ENCODE measurements around the gene MOB3A. TPM values are rescaled to one million over a fixed set of nuclear protein-coding genes. Genes with fewer than 3 reads are reported as not detected.
A peak's percentile ranks its signal among the peaks of the same experiment; 100 is the strongest.

Gene MOB3A
- total RNA-seq, 1 donor from 2014 or later = 15.8 TPM

DNA sequence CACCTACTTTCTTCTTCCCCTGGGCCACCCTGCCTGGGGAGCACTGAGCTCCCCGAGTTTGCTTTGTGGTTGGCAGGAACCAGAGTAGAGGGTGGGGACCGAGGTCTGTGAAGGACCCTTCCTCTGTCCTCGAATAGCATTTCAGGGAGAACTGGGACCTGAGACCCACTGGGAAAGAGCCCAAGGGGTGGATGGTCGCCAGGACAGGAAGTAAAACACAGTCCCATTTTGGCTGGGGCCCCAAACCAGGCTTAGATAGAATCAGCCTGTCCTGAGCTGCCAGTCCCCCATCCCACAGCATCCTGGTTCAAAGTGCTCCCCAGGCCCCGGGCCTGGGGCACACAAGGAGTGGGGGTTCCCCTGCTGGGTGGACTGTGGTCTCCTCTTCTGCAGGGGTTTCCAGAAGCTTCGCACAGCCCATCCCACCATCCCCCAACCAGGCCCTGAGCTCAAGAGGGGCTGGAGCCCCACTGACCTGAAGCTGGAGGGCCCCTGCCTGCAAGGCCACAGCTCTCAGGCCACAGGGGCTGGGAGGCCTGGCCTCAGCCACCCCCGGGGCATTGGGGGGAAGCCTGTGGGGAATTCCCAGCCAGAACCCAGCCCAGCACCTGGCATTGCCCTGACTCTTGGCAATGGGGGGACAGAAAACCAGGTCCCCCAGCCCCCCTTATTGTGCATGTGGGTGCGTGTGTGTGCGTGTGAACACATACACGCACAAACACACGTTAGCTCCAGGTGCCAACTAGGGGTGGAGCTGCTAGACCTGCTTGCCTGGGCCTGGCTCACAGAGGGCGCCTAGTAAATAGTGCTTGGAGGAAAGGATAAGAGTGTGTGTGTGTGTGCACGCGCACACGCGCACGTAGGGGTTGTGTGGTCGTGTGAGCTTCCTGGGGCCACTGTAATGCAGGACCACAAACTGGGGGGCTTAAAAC, 44.1 kb downstream of the MOB3A start:
- no peaks in the 10 kb centered on the region for H3K27me3 ChIP-seq (ENCODE audit: control insufficient read depth, insufficient read depth, low read length)
- H3K4me3 ChIP-seq (ENCODE audit: low read depth, low read length) = no peak overlapping the region
- TF ChIP-seq, protein P1, sequence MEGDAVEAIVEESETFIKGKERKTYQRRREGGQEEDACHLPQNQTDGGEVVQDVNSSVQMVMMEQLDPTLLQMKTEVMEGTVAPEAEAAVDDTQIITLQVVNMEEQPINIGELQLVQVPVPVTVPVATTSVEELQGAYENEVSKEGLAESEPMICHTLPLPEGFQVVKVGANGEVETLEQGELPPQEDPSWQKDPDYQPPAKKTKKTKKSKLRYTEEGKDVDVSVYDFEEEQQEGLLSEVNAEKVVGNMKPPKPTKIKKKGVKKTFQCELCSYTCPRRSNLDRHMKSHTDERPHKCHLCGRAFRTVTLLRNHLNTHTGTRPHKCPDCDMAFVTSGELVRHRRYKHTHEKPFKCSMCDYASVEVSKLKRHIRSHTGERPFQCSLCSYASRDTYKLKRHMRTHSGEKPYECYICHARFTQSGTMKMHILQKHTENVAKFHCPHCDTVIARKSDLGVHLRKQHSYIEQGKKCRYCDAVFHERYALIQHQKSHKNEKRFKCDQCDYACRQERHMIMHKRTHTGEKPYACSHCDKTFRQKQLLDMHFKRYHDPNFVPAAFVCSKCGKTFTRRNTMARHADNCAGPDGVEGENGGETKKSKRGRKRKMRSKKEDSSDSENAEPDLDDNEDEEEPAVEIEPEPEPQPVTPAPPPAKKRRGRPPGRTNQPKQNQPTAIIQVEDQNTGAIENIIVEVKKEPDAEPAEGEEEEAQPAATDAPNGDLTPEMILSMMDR (IDR thresholded peaks at IDR 0.05; ENCODE audit: insufficient read depth, low read length, severe bottlenecking) = no peak
- DNase-seq (ENCODE audit: low read depth) = peak; percentile 40
- peak; percentile 13 for FAIRE-seq
- peaks cover 32% of the 10 kb centered on the region for H3K36me3 ChIP-seq (ENCODE audit: control insufficient read depth, insufficient read depth, low read length)

DNA sequence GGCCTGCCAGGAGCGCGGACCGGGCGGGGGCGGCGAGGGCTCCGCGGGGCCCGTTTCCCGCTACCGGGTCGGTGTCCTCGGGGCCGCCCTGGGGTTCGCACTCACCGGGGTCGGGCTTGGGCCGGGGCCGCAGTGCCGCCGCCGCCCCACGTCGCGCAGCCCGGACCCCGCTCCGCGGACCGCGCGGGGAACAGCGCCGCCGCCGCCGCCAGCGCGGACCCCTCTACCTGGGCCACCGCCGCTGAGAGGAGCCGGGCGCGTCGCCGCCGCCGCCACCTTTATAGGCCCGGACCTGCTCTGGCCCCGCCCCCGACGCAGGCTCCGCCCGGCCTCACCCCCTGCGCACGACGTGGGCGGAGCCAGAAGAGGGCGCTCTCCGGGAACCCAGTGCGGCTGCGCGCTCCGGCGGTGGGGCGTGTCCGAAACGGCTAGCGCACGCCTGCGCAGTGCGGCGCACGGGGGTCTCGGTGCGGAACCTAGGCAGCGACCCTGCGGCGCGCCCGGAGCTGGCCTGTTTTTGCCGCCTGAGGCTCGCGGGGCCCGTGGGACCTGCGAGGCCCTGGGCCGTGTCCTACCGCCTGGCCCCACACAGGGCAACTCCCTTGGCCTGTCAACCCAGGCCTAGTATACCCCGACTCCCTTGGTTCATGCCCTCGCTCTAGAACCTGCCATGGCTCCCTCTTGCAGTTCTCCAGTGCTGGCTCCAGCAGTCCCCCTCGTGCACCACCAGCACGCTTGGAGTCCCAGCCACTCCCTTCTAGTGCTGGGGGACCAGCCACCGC, 44.9 kb downstream of the MOB3A start, which contains the start of gene MKNK2:
Gene MKNK2 (minus strand): TSS at position 254 of the 782 bp plus-strand sequence. CDS start 393 bp downstream, outside the sequence.
- Histone ChIP-seq H3K4me3 (ENCODE audit: low read depth, low read length) (peak within 1 kb of the TSS; percentile 80), H3K36me3 (ENCODE audit: control insufficient read depth, insufficient read depth, low read length) (peaks cover 39% of the 10 kb centered on the region), H3K27me3 (ENCODE audit: control insufficient read depth, insufficient read depth, low read length) (no peaks in the 10 kb centered on the region)
- TF ChIP-seq, protein P1 (IDR thresholded peaks at IDR 0.05; ENCODE audit: insufficient read depth, low read length, severe bottlenecking) = peak; percentile 71
- peak; percentile 34 for DNase-seq (ENCODE audit: low read depth)
- no peak for FAIRE-seq

DNA sequence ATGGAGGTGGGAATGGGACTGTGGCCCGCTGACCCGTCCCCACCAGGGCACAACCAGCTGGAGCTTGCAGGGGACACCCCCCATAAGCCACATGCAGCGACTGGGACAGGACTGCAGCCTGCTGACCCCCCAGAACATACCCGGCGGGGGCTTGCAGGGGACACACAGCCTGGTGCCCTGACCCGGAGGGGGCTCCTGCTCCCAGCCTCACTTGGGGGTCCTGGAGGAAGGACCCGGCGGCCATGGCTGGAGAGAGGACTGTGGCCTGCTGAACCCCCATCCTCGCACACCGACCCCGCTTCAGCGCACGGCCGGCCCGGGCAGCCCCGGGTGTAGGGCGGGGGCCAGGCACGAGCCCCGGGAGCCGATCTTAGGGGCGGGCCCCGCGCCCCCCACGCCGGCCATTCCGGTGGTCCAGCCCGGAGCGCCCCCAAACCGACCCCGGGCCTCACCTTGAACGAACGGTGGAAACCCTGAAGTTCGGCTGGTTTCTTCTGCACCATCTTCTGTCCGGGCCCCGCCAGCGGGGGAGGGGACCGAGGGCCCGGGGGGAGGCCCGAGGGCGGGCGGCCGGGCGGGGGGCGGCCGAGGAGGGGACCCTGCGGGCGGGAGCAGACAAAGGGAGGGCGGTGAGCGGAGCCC, 45.7 kb downstream of the MOB3A start:
- TF ChIP-seq, protein P1 (IDR thresholded peaks at IDR 0.05; ENCODE audit: insufficient read depth, low read length, severe bottlenecking) = no peak
- peaks cover 46% of the 10 kb centered on the region for H3K36me3 ChIP-seq (ENCODE audit: control insufficient read depth, insufficient read depth, low read length)
- no peaks in the 10 kb centered on the region for H3K27me3 ChIP-seq (ENCODE audit: control insufficient read depth, insufficient read depth, low read length)
- FAIRE-seq (no peak), DNase-seq (ENCODE audit: low read depth) (no peak)
- H3K4me3 ChIP-seq (ENCODE audit: low read depth, low read length) = peak overlapping the region; percentile 80

DNA sequence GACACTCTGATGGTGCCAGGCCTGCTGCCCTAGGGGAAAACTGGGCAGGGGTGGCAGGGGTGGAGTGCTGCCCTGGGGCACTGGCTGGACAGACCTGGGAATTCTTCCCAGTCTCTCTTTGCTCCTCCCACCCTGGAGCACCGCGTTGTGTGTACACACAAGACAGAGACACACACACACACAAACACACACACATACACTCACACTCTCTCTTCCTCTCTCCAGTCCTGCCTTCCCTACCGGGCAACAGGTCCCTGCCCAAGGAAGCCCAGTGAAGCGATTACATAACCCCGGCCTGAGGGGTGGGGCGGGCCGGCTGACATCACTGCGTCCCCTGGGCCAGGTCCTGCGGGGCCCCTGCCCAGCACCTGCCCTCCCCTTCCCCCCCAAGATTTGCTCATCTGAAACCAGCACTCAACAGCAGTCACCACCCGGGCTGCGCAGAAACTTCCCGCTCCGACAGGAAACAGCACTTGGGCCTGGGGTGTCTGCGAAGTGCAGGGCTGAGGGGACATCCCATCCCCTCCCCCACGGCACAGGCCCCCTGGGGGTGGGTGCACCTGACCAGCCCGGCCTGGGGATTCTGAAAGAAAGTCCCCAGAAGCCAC, 46.3 kb downstream of the MOB3A start:
- no peak for FAIRE-seq
- DNase-seq (ENCODE audit: low read depth) = peak; percentile 51
- Histone ChIP-seq H3K27me3 (ENCODE audit: control insufficient read depth, insufficient read depth, low read length) (no peaks in the 10 kb centered on the region), H3K4me3 (ENCODE audit: low read depth, low read length) (peak overlapping the region; percentile 80), H3K36me3 (ENCODE audit: control insufficient read depth, insufficient read depth, low read length) (peaks cover 52% of the 10 kb centered on the region)
- TF ChIP-seq, protein P1 (IDR thresholded peaks at IDR 0.05; ENCODE audit: insufficient read depth, low read length, severe bottlenecking) = no peak

DNA sequence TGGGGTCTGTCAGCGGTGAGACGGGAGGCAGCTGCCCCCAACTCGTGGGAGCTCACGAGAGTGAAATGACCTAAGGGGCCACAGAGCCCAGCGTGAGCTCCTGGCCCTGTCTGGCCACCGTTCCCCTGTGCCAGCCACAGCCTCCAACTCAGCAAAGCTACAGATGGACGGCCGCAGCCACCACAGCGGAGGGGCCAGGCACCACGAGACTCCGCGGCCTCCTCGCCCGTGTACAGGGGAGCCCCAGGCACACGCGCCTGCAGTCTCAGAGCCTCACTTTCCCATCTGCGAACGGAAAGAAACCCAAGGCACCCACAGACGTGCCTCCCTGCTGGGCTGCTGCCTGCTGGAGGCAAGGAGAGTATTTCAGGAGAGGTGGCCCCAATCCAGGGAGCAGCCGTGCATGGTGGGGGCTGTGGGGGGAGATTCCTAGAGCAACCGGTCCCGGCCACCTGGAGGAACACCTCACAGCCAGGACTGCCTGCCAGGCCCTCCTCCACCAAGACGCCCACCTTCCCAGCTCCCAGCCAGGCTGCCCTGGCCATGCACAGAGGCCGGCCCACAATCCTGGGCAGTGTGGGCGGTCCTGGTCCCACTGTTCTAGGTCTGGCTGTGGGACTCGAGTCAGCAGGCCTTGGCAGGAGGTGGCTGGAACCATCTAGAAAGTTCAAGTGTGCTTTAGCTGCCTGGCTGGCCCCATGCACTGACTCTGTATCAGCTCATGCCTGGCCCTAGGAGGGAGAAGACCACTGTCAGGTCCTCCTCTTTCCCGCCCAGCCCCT, 47.0 kb downstream of the MOB3A start:
- TF ChIP-seq, protein P1 (IDR thresholded peaks at IDR 0.05; ENCODE audit: insufficient read depth, low read length, severe bottlenecking) = no peak
- Histone ChIP-seq H3K27me3 (ENCODE audit: control insufficient read depth, insufficient read depth, low read length) (no peaks in the 10 kb centered on the region), H3K36me3 (ENCODE audit: control insufficient read depth, insufficient read depth, low read length) (peaks cover 58% of the 10 kb centered on the region), H3K4me3 (ENCODE audit: low read depth, low read length) (peak overlapping the region; percentile 80)
- no peak for DNase-seq (ENCODE audit: low read depth)
- FAIRE-seq = no peak

All from bronchial epithelial cell (primary cell).